CD14-positive monocyte (primary cell): ENCODE data around the gene SSBP3. TPM values are rescaled to one million over a fixed set of nuclear protein-coding genes. Genes with fewer than 3 reads are reported as not detected.
A peak's percentile ranks its signal among the peaks of the same experiment; 100 is the strongest.

Experiments used
- DNase-seq, 3 donors: peaks; one replicate each; pipeline ENCODE4 v3.0.0-alpha.2; 2011 to 2022
- H2AFZ ChIP-seq: 2 replicates; pipeline ENCODE4 v1.6.0; 2012; ENCODE audit warnings: mild to moderate bottlenecking, low read depth, low read length, inconsistent platforms; ENCODE audit not compliant: insufficient read depth, poor library complexity, severe bottlenecking
- H3K27ac ChIP-seq, 2 donors: 1 replicate in 1 of 2; 2 replicates in 1 of 2; pipeline ENCODE4 v1.5.1; 2012 to 2013; ENCODE audit warnings: low read length in 2 of 2, control low read depth in 1 of 2, inconsistent platforms in 1 of 2, low read depth in 1 of 2, mild to moderate bottlenecking in 1 of 2
- H3K27me3 ChIP-seq, 2 donors: one replicate each; pipeline versions ENCODE4 v1.6.0 to v1.6.1; 2011 to 2013; ENCODE audit warnings: low read length in 2 of 2; ENCODE audit not compliant: control insufficient read depth in 2 of 2, insufficient read depth in 2 of 2
- H3K36me3 ChIP-seq, 2 donors: replicated peaks in 1 of 2; 1 replicate in 1 of 2; 2 replicates in 1 of 2; pipeline versions ENCODE4 v1.5.1 to v1.6.1; 2012 to 2013; ENCODE audit warnings: low read length in 2 of 2, control low read depth in 1 of 2, inconsistent platforms in 1 of 2, mild to moderate bottlenecking in 1 of 2; ENCODE audit not compliant: insufficient read depth in 2 of 2, control insufficient read depth in 1 of 2
- H3K4me1 ChIP-seq, 2 donors: 1 replicate in 1 of 2; 2 replicates in 1 of 2; pipeline versions ENCODE4 v1.5.1 to v1.6.1; 2012 to 2013; ENCODE audit warnings: low read length in 2 of 2, control low read depth in 1 of 2, inconsistent platforms in 1 of 2, mild to moderate bottlenecking in 1 of 2, moderate library complexity in 1 of 2; ENCODE audit not compliant: insufficient read depth in 2 of 2, control insufficient read depth in 1 of 2
- H3K4me2 ChIP-seq: replicated peaks from 2 replicates; pipeline ENCODE3; 2012; ENCODE audit warnings: low read length, moderate library complexity, mild to moderate bottlenecking; ENCODE audit not compliant: poor library complexity, severe bottlenecking; ENCODE audit errors: extremely low read depth
- H3K4me3 ChIP-seq, 3 experiments: fragments of 200-600 bp in 1 of 3; sonication (generic) in 1 of 3; replicated peaks in 1 of 3; 1 replicate in 2 of 3; 2 replicates in 1 of 3; pipeline ENCODE4 v1.5.1; 2011 to 2013; ENCODE audit warnings: low read length in 3 of 3, mild to moderate bottlenecking in 3 of 3, control low read depth in 2 of 3, low read depth in 2 of 3, inconsistent platforms in 1 of 3, moderate library complexity in 1 of 3
- H3K79me2 ChIP-seq: 2 replicates; pipeline ENCODE4 v1.6.0; 2012; ENCODE audit warnings: mild to moderate bottlenecking, control low read depth, inconsistent platforms, low read length, moderate library complexity; ENCODE audit not compliant: insufficient read depth
- H3K9ac ChIP-seq: 2 replicates; pipeline ENCODE4 v1.6.0; 2017; ENCODE audit warnings: low read length, mild to moderate bottlenecking; ENCODE audit not compliant: insufficient read depth, poor library complexity, severe bottlenecking
- H3K9me3 ChIP-seq, 2 donors: replicated peaks in 1 of 2; 1 replicate in 1 of 2; 2 replicates in 1 of 2; pipeline versions ENCODE4 v1.5.1 to v1.6.1; 2012 to 2013; ENCODE audit warnings: low read length in 2 of 2, control low read depth in 1 of 2; ENCODE audit not compliant: control insufficient read depth in 1 of 2, insufficient read depth in 1 of 2
- H4K20me1 ChIP-seq: 2 replicates; pipeline ENCODE4 v1.6.0; 2012; ENCODE audit warnings: mild to moderate bottlenecking, low read length, control low read depth, moderate library complexity; ENCODE audit not compliant: insufficient read depth
- H3K27ac Mint-ChIP-seq, 7 donors: one replicate each; pipeline ENCODE4 v1.8.0; 2020; ENCODE audit warnings: mild to moderate bottlenecking in 7 of 7, mixed read lengths in 7 of 7, moderate library complexity in 6 of 7, inconsistent platforms in 2 of 7
- H3K27me3 Mint-ChIP-seq, 3 donors: one replicate each; pipeline ENCODE4 v1.8.0; 2021 to 2022; ENCODE audit warnings: low read depth in 3 of 3, mild to moderate bottlenecking in 3 of 3, mixed read lengths in 3 of 3, moderate library complexity in 3 of 3, inconsistent platforms in 1 of 3
- H3K36me3 Mint-ChIP-seq, 2 donors: one replicate each; pipeline ENCODE4 v1.8.0; 2020; ENCODE audit warnings: mixed read lengths in 2 of 2, inconsistent platforms in 1 of 2, mild to moderate bottlenecking in 1 of 2
- H3K4me1 Mint-ChIP-seq: one replicate; pipeline ENCODE4 v1.8.0; 2020; ENCODE audit warnings: mild to moderate bottlenecking, mixed read lengths
- H3K4me3 Mint-ChIP-seq, 2 donors: one replicate each; pipeline ENCODE4 v1.8.0; 2020; ENCODE audit warnings: mild to moderate bottlenecking in 2 of 2, mixed read lengths in 2 of 2, moderate library complexity in 1 of 2
- H3K9me3 Mint-ChIP-seq, 7 donors: one replicate each; pipeline ENCODE4 v1.8.0; 2020 to 2022; ENCODE audit warnings: mixed read lengths in 7 of 7, mild to moderate bottlenecking in 6 of 7, moderate library complexity in 6 of 7, inconsistent platforms in 2 of 7
- WGBS: methylation state at CpG from one replicate; pipeline ENCODE4 v1.1.5; 2013; ENCODE audit warnings: missing lambda C conversion rate; ENCODE audit not compliant: insufficient coverage; 5-methylcytosine and 5-hydroxymethylcytosine counted together
- intact Hi-C, 2 donors: fragments of 100-400 bp; cut with micrococcal nuclease; formaldehyde crosslinking; loops; one replicate each; pipeline versions ENCODE4 v1.15.0 to v1.15.1; 2023
- polyA plus RNA-seq, 3 donors: library from polyadenylated mRNA; depleted of rRNA in 1 of 3; unstranded in 2 of 3; stranded (reverse) in 1 of 3; fragments of 300-500 nt in 2 of 3; fragments of >200 nt in 1 of 3; fragmentation: Illumina TruSeq in 2 of 3; gene quantifications; 1 replicate in 2 of 3; 2 replicates in 1 of 3; pipeline ENCODE4 v1.2.3, GENCODE V29; 2012 to 2021
- TF ChIP-seq, protein P1 (sequence below): fragments of 200-600 bp; IDR thresholded peaks from one replicate; pipeline ENCODE4 v1.8.0; 2022; ENCODE audit warnings: antibody characterized with exemption, mild to moderate bottlenecking

SSBP3 gene
- polyA plus RNA-seq, 3 donors: 4.1 to 30.7 (median 4.3) TPM

DNA sequence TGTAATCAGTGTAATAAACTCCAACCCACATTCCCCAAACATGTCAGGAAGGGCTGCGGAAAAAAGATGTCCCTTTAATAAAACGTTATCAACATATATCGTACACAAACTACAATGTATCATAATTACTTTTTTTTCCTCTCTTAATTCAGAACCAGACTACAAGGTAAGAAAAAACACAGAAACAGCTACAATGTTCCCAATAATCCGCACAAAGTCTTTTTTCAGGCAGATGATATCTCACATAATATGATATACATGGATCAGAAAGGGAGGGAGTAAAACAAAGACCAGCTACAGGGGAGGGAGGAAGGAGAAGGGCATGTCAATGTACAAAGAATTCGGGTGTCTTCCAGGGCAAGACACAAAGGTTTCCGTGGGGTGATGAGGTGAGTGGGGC lies 180.8 kb downstream of the SSBP3 start:
- Histone ChIP-seq H3K9me3 (no peaks in the 10 kb centered on the region), H4K20me1 (no peaks in the 10 kb centered on the region), H3K4me3 (no peak overlapping the region), H3K9ac (no peak overlapping the region), H3K36me3 (no peaks in the 10 kb centered on the region), H3K4me2 (no peak overlapping the region), H3K27ac (no peak overlapping the region), H2AFZ (no peak overlapping the region), H3K4me1 (peaks cover 33 to 44% of the 10 kb centered on the region in 2 donors), H3K27me3 (no peaks in the 10 kb centered on the region), H3K79me2 (no peaks in the 10 kb centered on the region)
- Mint-ChIP-seq H3K36me3 (peaks cover 36 to 53% of the 10 kb centered on the region in 2 donors), H3K27ac (peak overlapping the region in 3 of 7 donors; percentile 51 to 85 (median 58)), H3K27me3 (peaks cover 0 to 5% (median 0%) of the 10 kb centered on the region in 3 donors), H3K9me3 (no peaks in the 10 kb centered on the region), H3K4me1 (peaks cover 42% of the 10 kb centered on the region), H3K4me3 (no peak overlapping the region)
- intact Hi-C loops: loop anchor here in 1 of 2 donors (10.0 kb wide), 1 partner anchor 179 kb away; the partner anchor contains the start of gene SSBP3
- DNase-seq: no peak
- TF ChIP-seq, protein P1, sequence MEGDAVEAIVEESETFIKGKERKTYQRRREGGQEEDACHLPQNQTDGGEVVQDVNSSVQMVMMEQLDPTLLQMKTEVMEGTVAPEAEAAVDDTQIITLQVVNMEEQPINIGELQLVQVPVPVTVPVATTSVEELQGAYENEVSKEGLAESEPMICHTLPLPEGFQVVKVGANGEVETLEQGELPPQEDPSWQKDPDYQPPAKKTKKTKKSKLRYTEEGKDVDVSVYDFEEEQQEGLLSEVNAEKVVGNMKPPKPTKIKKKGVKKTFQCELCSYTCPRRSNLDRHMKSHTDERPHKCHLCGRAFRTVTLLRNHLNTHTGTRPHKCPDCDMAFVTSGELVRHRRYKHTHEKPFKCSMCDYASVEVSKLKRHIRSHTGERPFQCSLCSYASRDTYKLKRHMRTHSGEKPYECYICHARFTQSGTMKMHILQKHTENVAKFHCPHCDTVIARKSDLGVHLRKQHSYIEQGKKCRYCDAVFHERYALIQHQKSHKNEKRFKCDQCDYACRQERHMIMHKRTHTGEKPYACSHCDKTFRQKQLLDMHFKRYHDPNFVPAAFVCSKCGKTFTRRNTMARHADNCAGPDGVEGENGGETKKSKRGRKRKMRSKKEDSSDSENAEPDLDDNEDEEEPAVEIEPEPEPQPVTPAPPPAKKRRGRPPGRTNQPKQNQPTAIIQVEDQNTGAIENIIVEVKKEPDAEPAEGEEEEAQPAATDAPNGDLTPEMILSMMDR: no peak
- 100% methylated on average over 2 of the region's 6 CpGs for WGBS

DNA sequence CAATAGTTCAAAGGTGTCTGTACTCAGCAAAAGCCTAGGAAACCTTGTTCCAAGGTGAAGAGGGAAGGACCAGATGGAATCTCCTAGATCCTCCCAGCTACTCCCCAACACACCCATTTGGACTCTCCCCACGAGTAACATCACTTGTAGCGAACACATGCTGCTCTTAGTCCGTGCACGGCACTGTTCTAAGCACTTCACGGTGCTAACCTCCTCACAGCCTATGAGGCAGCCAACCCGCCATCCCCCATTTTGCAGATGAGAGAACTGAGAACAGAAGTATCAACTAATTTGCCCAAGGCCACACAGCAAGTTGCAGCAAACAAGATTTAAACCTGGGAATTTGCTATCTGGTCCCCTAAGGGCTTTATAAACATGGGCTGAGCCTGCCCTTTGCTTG lies 182.0 kb downstream of the SSBP3 start:
- WGBS: 94% methylated on average over 6 of the region's 6 CpGs
- no peak overlapping the region for H3K27ac ChIP-seq
- H3K27ac Mint-ChIP-seq: no peak overlapping the region
- peaks cover 0 to 3% (median 0%) of the 10 kb centered on the region in 3 donors for H3K27me3 Mint-ChIP-seq
- peaks cover 0 to 9% of the 10 kb centered on the region in 2 donors for H3K36me3 ChIP-seq
- peaks cover 36 to 40% of the 10 kb centered on the region in 2 donors for H3K4me1 ChIP-seq
- H3K4me3 Mint-ChIP-seq: no peak overlapping the region
- H2AFZ ChIP-seq: no peak overlapping the region
- H4K20me1 ChIP-seq: peaks cover 8% of the 10 kb centered on the region
- DNase-seq: no peak
- H3K36me3 Mint-ChIP-seq: peaks cover 37 to 49% of the 10 kb centered on the region in 2 donors
- no peaks in the 10 kb centered on the region for H3K9me3 Mint-ChIP-seq
- no peaks in the 10 kb centered on the region for H3K27me3 ChIP-seq
- H3K4me3 ChIP-seq: no peak overlapping the region
- peaks cover 43% of the 10 kb centered on the region for H3K4me1 Mint-ChIP-seq
- no peaks in the 10 kb centered on the region for H3K9me3 ChIP-seq
- H3K4me2 ChIP-seq: no peak overlapping the region
- intact Hi-C loops: loop anchor here in 1 of 2 donors (10.0 kb wide), 1 partner anchor 181 kb away; the partner anchor contains the start of gene SSBP3
- TF ChIP-seq, protein P1: no peak
- no peaks in the 10 kb centered on the region for H3K79me2 ChIP-seq
- H3K9ac ChIP-seq: no peak overlapping the region
